ENCODE data around the gene TICAM1.
"Not testable (repeated sequence)": the region's sequence is repeated elsewhere in the genome, so short reads cannot be mapped to it uniquely, and the experiment has no call there.

TICAM1 gene

GRCh38 chr19:4831304-4831978 is at the start of gene TICAM1:
TSS of gene TICAM1 (minus strand) at chr19:4831712. CDS start at chr19:4818377, 13,335 bp downstream.
- peak; percentile 50 to 51 for DNase-seq (ENCODE audit: low read depth in 2 of 2)

- no peak for DNase-seq (ENCODE audit: low read depth in 2 of 2)
Measured at GRCh38 chr19:4879041-4879440, 47.5 kb upstream of the TICAM1 start.

- no peak for DNase-seq (ENCODE audit: low read depth in 2 of 2)
Measured at GRCh38 chr19:4878491-4878968, 47.0 kb upstream of the TICAM1 start.

DNA sequence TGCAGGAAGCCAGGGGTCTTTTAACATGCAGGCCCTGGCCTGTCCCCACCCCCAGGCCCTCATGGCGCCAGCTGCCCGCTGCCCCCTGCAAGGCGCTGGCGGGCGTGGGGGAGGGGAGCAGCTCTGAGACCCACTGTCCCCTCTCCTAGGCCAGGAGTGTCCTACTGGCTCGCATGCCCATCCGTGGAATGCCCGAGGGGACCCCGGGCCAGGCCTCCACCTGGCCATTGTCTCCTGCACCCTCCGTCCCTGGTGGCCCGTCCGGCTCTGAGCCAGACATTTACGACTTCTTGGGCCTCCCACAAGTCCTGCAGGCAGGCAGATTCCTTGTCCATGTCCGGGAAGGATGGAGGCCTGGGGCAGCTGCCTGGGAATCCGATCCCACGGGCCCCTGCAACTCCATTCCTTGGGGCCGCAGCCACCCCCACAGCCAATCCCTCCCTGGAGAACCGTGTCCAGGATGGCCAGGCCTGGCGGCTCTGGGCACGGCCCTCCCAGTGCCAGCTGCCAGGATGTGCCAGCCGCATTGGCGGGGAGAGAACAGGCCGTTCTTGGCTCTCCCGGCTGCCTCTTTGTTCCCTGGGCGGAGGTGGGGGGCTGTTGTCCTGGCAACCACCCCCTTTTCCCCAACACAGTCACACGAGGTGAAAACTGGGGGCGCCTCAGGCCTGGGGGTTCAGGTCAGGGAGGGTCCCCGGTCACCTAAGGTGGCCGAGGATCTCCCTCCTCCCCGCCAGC is 46.4 kb upstream of the TICAM1 start:
- no peak for DNase-seq (ENCODE audit: low read depth in 2 of 2)

- DNase-seq (ENCODE audit: low read depth in 2 of 2) = no peak
Measured at GRCh38 chr19:4873930-4874329, 42.4 kb upstream of the TICAM1 start.

DNA sequence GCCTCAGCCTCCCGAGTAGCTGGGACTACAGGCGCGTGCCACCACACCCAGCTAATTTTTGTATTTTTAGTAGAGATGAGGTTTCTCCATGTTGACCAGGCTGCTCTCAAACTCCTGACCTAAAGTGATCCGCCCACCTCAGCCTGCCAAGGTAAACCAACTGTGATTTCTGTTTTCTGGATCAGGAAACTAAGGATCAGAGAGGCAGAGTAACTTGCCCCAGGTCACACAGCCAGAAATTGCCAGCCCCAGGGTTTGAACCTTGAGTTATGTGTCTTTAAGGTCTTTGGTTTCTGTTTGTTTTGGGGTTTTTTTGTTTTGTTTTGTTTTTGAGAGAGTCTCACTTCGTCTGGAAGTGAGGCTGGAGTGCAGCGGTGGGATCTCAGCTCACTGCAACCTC is 40.2 kb upstream of the TICAM1 start:
- DNase-seq (ENCODE audit: low read depth in 2 of 2) = no peak

GRCh38 chr19:4870025-4870700 is 38.7 kb upstream of the TICAM1 start:
- DNase-seq (ENCODE audit: low read depth in 2 of 2) = no peak

DNA sequence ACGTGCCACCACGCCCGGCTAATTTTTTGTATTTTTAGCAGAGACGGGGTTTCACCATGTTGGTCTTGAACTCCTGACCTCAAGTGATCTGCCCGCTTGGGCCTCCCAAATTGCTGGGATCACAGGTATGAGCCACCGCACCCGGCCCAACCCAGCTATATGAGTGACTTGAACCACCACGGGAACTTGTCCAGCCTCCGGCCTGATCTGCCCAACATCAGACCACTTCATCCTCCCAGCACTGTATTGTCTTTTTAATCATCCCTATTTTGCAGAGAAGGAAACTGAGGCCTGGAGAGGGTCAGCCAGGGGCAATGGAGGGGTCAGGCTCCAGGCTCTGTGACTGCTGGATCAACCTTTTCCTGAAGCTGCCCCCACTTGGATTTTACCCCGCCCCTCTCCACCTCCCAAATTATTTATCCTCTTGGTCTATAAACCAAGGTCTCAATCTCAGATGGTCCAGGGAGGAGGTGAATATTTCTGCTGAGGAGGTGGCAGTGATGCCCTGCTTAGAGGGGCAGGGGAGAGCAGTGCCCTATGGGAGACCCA is 36.8 kb upstream of the TICAM1 start:
- DNase-seq (ENCODE audit: low read depth in 2 of 2) = no peak

DNA sequence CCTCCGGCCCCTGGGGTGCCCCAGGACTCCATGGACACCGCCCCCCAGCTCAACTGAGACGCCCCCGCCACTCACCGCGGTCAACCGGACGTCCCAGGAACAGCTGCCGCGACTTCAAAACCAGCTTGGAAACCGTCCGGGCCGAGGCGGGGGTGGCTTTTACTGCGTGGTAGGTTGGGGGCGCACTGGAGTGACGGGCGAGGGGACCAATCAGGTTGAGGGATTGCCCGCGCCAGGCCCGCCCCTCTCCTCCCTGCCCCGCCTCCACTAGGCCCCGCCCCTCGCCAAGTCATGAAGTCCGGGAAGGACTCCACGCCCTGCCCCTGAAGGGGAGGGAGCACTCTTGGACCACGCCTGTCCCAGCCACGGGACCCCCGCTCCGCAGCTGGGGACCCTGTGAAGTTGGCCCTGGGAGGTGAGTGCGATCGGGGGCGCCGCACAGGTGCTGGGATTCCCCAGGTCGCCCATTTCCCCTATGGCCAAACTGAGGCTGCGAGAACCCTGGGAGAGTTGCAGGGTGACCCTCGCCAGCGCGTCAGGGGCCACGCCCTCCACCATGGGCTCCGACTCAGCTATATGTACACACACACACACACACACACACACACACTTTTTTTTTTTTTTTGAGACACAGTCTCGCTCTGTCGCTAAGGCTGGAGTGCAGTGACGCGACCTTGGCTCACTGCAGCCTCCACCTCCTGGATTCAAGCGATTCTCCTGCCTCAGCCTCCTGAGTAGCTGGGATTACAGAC is 36.2 kb upstream of the TICAM1 start, which contains the start of gene PLIN3:
PLIN3 (minus strand) TSS at position 134 of the 752 bp plus-strand sequence. CDS start 6,273 bp downstream, outside the sequence.
- peak; percentile 73 to 84 for DNase-seq (ENCODE audit: low read depth in 2 of 2)

- DNase-seq (ENCODE audit: low read depth in 2 of 2) = peak in 1 of 2 donors; percentile 9
Measured at GRCh38 chr19:4866595-4867424, 35.3 kb upstream of the TICAM1 start.

- no peak for DNase-seq (ENCODE audit: low read depth in 2 of 2)
Measured at GRCh38 chr19:4861147-4861546, 29.6 kb upstream of the TICAM1 start.

- no peak for DNase-seq (ENCODE audit: low read depth in 2 of 2)
Measured at GRCh38 chr19:4859697-4860096, 28.2 kb upstream of the TICAM1 start.

- not testable (repeated sequence) for DNase-seq (ENCODE audit: low read depth in 2 of 2)
Measured at GRCh38 chr19:4856468-4856867, 25.0 kb upstream of the TICAM1 start.

DNA sequence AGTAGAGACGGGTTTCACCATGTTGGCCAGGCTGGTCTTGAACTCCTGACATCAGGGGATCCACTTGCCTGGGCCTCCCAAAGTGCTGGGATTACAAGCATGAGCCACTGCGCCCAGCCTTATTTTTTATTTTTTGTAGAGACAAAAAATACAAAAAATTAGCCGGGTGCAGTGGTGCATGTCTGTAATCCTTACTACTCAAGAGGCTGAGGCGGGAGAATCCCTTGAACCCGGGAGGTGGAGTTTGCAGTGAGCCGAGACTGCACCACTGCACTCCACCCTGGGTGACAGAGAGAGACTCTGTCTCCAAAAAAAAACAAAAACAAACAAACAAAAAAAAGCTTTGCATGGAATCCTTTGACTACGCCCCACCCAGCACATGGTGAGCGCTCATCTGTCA is 22.0 kb upstream of the TICAM1 start:
- DNase-seq (ENCODE audit: low read depth in 2 of 2) = not testable (repeated sequence)

- DNase-seq (ENCODE audit: low read depth in 2 of 2) = no peak
Measured at GRCh38 chr19:4852484-4852883, 21.0 kb upstream of the TICAM1 start.

DNA sequence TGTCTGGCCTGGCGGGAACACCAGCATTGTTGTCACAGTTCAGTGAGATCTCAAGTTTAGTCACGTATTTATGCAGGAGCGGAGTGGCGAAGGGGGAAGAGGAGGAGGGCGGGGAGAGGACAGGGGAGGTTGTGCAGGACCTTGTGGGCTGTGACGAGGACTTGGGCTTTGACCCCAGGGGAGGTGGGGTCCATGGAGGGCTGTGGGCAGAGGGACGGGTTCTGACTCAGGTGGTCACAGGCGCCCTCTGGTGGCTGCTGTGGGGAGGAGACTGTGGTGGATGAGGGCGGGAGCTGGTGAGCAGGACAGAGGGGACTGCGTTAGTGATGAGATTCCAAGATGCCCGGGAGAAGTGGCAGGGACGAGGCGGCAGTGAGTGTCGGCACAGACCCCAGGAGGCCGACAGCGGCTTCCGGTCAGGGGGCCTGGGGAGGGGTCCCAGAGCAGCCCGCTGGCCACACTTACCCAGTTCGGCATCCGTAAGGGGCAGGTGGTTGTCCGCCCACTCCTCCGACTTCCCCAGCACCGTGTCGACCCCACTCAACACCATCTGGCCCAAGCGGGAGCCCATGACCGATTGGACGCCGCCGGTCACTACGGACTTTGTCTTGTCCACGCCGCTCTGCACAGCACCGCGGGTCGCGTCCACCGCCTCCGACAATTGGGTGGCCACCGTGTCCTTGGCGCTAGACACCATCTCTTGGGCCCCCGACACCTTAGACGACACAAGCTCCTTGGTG is 20.2 kb upstream of the TICAM1 start:
- peak; percentile 61 for DNase-seq (ENCODE audit: low read depth in 2 of 2)

DNA sequence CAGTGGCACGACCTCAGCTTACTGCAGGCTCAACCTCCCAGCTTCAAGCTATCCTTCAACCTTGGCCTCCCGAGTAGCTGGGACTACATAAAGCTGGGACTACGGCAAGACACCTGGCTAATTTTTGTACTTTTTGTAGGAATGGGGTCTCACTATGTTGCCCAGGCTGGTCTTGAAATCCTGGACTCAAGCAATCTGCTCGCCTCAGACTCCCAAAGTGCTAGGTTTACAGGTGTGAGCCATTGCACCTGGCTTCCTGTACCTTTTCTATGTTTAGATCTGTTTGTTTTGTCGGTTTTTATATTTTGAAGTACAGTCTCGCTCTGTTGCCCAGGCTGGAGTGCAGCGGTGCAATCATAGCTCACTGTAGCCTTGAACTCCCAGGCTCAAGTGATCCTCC is 17.5 kb upstream of the TICAM1 start:
- DNase-seq (ENCODE audit: low read depth in 2 of 2) = no peak

- DNase-seq (ENCODE audit: low read depth in 2 of 2) = no peak
Measured at GRCh38 chr19:4847190-4847973, 15.9 kb upstream of the TICAM1 start.

- DNase-seq (ENCODE audit: low read depth in 2 of 2) = not testable (repeated sequence)
Measured at GRCh38 chr19:4845975-4846374, 14.5 kb upstream of the TICAM1 start.

All from stimulated activated CD8-positive, alpha-beta memory T cell treated with anti-CD3 and anti-CD28 coated beads, Interleukin-7, amount 100 ng/mL, for 1 hour (primary cell).